HepG2 (cell line): ENCODE measurements around the gene ERCC4.

Source experiments
- FOSL2 ChIP-seq: sonication (generic); formaldehyde crosslinking; IDR thresholded peaks from 2 replicates; pipeline ENCODE4 v1.4.0; 2020; ENCODE audit warnings: missing genetic modification reagents
- PRDM10 ChIP-seq: sonication (generic); formaldehyde crosslinking; IDR thresholded peaks from 2 replicates; pipeline ENCODE4 v1.4.0; 2020; ENCODE audit warnings: low read depth, missing genetic modification reagents
- SPEN ChIP-seq: sonication (generic); formaldehyde crosslinking; IDR thresholded peaks from 2 replicates; pipeline ENCODE4 v1.5.1; 2020; ENCODE audit warnings: low read depth, mild to moderate bottlenecking, missing genetic modification reagents
- U2AF2 ChIP-seq: fragments of 200-400 bp; formaldehyde crosslinking; IDR thresholded peaks from 2 replicates; pipeline ENCODE4 v1.6.1; 2017; ENCODE audit warnings: low read depth, mild to moderate bottlenecking, low read length
- ZC3H13 ChIP-seq: sonication (generic); formaldehyde crosslinking; IDR thresholded peaks from 2 replicates; pipeline ENCODE4 v1.8.1; 2023; ENCODE audit warnings: mild to moderate bottlenecking, missing genetic modification reagents, moderate library complexity
- ZFP41 ChIP-seq: sonication (generic); formaldehyde crosslinking; IDR thresholded peaks from 2 replicates; pipeline ENCODE4 v1.4.0; 2020; ENCODE audit warnings: mild to moderate bottlenecking, missing genetic modification reagents, borderline replicate concordance
- ZNF256 ChIP-seq: sonication (generic); formaldehyde crosslinking; conservative IDR thresholded peaks from 2 replicates; pipeline ENCODE4 v1.4.0; 2020; ENCODE audit warnings: missing genetic modification reagents
- ZNF382 ChIP-seq: sonication (generic); formaldehyde crosslinking; IDR thresholded peaks from 2 replicates; pipeline ENCODE4 v1.5.0; 2020; ENCODE audit warnings: missing genetic modification reagents, mild to moderate bottlenecking, borderline replicate concordance
- ZNF7 ChIP-seq: IDR thresholded peaks from 2 replicates; pipeline ENCODE4 v1.6.1; 2016; ENCODE audit warnings: missing biosample characterization, missing genetic modification reagents

- no peak for TF ChIP-seq ZNF382
- no peak for TF ChIP-seq SPEN
- TF ChIP-seq U2AF2, result no peak
- no peak for TF ChIP-seq ZNF256
- no peak for TF ChIP-seq FOSL2 (CRISPR knock-in tag)
- TF ChIP-seq ZNF7 (CRISPR knock-in tag), result no peak
- TF ChIP-seq ZFP41 (CRISPR knock-in tag), result no peak
- no peak for TF ChIP-seq ZC3H13 (CRISPR knock-in tag)
- no peak for TF ChIP-seq PRDM10
Observed at GRCh38 chr16:13913374-13914292, 6.3 kb upstream of the ERCC4 start.
